Uterus (tissue), 2 donors: ENCODE data around the gene SLC24A5.

ENCODE experiments used
- CTCF ChIP-seq, 4 experiments: fragments of 200-600 bp in 2 of 4; fragments of 450-650 bp in 2 of 4; sonication (generic) in 2 of 4; IDR thresholded peaks; one replicate each; pipeline ENCODE4 v1.5.1; 2016 to 2019; ENCODE audit warnings: antibody characterized with exemption in 4 of 4, mild to moderate bottlenecking in 2 of 4, moderate library complexity in 1 of 4
- POLR2A ChIP-seq, 2 donors: fragments of 450-650 bp; IDR thresholded peaks; one replicate each; pipeline ENCODE4 v1.6.1; 2016; ENCODE audit warnings: antibody characterized with exemption in 2 of 2, mild to moderate bottlenecking in 1 of 2, moderate library complexity in 1 of 2

- TF ChIP-seq CTCF (IDR thresholded peaks at IDR 0.05) (no peak), POLR2A (IDR thresholded peaks at IDR 0.05) (no peak)
Measured at GRCh38 chr15:48090666-48091065, 30.1 kb upstream of the SLC24A5 start.
